Fibroblast of upper back skin (primary cell): ENCODE data around the gene IL9.

Experiments
- DNase-seq: peaks from one replicate; pipeline ENCODE4 v3.0.0-alpha.2; 2013

Gene IL9

DNA sequence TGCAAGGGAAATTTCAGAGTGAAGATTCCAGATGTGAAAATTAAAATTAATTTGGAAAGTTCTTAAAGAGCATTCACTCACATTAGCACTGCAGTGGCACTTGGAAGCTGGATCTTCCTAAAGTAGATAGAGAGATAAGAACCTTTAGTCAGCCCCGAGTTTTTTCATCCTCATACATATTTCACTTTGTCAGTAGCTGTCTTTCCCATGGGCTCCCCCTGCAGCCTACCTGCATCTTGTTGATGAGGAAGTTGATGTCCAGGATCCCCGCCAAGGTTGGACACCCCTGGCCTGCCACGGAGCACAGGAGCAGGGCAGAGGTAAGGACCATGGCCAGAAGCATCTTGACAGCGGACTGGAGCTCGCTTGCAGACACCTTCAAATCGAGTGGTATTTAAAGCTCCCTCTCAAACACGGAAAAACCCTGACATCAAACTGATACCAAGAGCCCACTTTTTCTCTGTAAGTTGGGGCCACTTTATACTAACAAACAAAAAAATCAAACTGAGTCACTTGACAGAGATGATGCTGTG, at the start of gene IL9:
Gene IL9 (minus strand): TSS at position 368 of the 533 bp plus-strand sequence. CDS start 25 bp downstream, at position 343.
- no peak for DNase-seq

DNA sequence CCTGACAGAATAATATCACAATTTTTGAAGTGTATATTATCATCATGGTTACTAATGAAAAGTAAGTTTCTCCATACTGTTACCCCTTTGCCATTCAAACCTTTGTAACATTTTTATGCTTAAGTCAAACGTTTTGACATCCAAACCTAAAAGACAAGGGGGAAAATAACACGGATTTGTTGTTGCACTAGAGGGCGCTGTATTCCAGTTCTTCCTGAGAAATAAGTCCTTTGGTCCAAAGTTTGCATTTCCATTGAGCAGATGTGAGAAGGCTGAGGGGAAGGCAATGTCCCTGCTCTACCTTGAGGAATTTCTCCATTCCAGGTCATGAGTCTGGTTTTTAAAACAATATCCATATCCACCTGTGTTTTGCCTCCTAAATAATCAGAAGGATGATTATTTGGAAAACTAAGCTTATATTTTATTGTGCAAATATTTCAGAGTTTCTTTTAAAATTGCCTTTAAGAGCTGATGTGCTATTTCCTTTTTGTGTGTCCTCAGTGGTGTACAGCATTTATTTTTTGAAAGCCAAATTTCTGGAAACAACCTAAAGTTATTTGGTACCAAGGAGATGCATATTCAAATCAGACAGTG, 49.4 kb upstream of the IL9 start:
- peak; percentile 89 for DNase-seq

DNA sequence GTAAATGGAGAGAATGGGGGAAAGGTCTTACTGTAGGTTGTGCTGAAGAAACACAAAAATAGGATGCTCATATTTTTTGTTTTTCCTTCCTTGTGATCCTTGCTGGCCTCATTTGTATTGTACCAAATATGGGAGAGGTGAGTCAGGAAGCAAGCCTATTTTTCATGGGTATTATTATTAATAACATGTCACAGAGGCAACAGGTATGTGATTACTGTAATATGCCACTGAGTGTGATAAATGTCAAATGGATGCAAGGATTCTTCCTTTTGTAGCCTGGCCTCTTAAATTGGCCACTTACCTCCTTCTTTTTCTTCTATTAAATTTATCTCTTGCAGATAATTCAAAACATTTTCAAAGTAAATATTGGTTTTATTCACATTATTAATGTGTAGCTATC, 48.9 kb upstream of the IL9 start:
- DNase-seq = no peak

DNA sequence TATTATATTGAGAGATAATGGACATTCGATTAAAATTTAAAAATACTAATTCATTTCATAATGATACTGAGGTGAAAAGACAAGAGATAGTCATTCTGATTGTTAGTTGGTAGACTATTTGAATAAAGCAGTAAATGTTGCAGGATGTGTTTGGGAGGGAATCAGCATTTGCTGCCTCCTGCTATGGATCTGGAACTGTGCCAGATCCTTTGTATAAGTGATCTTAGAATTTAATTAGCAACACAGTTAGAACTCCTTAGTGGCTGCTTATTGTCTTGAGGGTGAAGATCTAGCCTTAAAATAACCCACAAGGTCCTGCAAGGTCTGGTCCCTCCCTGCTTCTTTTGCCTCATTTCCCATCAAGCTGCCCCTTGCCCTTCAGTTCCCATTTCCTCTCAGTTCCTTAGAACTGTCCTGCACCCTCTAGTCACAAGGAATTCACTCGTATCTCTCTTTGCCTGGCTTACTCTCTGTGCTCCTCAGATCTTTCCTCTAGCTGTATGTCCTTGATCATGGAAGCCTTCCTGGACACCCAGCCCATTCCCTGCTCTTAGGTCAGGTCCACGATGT, 46.6 kb upstream of the IL9 start:
- no peak for DNase-seq

DNA sequence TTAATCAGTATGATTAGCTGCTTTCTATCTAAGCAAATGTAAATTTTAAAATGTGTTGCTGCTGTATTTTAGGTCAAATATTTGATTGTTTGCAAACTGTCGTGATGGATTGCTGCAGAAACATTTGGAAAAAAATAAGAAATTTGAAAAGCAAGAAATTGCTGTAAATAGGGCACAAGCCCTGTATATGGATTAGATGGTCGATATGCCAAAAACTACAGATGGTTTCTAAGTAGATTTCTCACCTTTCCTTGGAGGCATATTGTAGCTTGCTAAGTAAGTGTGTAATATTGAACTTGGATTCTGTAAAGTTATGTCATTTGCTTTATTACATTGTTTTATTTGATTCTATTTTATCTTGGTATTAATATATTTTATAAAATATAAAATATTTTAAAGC, 46.1 kb upstream of the IL9 start:
- no peak for DNase-seq

DNA sequence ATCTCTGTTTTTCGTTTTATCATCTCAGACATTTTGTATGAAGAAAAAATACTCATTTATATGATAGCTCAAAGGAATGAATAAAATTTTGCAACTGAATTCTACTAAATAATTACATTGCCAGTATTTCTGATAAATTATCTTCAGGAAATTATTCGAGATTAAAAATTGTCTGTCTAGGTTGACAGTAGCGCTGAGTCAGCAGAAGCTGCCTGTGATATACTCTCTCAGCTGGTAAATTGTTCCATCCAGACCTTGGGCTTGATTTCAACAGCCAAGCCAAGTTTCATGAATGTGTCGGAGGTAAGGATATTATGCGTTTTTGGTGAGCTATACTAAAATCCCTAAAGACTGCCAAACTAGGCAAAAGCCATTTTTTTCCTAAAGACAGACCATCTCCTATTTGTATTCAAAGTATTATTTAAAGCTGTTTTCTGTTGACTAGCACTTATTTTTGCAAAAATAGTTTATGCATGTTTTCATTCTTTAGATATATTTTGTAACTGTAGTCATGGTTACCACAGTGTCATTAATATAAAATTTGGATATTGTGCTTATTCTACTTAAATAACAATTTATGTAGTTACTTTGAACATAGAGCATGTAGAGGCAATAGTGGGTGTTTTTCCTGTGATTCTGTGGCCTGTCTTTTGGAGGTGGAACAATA, 41.7 kb upstream of the IL9 start:
- no peak for DNase-seq

DNA sequence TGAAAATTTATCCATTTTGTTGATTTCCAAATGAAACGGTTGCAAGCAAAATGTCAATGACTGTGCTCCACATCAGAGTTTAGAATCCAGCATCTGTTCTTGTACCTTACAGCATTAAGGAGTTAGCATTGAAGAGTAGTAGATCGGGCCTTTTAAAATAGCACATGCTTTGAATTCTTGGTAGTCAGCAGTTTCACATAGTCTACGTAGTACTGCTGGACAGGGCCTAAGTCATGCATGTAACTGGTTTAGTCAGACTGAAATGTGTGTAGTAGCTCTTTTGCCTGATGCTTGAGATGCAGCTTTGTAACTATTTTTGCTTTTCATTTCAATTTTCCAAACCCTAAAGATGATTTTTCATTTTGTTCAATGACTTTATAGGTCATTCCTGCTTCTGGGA, 39.3 kb upstream of the IL9 start:
- peak; percentile 47 for DNase-seq

DNA sequence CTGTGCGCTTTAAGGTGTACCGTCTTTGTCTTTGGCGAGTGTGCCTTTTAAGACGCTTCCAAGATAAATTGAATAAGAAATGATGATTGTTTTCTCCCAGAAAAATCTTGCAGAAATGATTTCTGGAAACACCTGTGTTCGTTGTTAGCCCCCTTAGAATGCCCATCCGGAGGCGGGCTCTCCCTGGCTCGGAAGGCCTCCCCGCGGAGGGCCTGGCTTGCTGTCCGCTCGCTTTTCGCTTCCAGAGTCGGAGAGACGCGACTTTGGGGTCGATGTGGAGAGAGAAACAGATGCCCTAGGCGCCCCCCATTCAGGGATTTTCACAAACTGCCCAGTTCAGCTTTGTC, 35.3 kb upstream of the IL9 start:
- DNase-seq = no peak

DNA sequence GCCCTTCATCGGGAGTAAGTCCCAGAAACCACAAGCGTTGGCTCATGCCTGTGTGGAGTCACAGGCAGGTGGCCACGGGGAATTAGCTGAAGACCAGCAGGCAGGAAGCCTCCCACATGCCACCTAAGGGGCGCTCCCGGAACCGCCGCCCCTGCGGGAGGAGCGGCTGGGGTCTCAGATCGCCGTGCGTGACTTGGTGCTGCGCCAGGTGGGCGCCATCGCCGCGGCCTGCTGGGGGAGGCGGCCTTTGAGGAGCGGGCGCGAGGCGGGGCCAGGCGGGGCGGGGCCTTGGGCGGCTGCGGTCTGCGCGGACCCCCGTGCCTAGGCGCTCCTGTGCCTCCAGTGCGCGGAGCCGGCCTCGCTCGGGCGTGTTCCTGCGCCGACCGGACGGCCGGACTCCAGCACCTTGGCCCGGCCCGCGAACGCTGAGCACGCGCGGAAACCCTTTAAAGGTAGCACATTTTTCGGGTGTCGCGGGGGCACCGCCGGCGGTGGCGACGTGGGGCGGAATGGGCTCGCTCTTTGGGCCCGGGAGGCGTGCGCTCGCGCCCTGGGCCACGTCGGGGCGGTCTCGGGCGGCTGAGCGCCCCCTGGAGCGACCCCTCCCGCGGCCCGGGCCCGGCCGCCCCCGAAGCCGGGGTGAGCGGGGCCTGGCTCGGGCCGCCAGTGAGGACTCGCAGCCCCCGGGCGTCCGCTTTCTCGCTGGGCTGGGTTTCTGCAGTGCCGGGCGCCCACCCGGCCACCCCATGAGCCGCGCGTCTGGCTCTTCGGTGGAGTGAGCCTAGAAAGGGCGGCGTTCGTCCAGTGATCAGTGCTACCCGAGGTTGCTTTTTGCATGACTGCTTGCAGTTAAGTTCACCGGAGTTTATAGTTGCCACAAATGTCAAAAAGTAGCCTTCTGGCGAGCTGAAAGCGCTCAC, 34.6 kb upstream of the IL9 start:
- no peak for DNase-seq

DNA sequence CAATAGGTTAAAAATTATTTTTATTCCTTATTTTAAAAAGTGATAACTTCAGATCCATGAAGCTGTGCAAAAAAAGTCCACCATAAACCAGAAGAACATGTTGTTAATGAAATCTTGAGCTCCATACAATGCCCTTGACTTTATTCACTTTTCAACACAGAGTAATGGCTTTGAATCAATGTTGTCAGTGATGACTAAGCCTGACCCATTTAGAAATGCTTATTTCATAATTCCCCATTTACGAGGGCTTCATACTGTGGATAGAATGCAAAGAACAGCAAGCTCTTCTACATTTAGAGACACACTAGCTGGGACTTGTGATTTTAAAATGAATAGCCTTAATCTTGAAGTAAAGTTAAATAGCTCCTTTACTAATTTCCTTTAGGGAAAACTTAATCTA, 25.7 kb upstream of the IL9 start:
- peak; percentile 39 for DNase-seq

DNA sequence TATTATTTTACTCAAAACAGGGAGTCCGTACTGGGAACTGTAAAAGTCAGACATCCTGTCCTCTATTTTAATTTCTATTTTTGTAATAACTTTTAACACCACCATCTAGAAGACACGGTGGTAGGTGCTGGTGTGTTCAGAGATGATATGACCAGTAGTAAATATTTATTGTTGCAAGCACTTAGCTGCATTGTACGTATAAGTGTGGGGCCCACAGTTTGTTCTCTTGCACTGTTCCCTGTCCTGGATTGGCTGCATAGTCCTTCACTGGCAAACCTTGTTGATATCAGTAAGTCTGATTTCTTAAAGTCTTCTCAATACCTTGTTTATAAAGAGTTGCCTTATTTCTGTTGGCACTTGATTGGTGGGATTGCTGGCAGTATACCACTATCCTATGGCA, 24.6 kb upstream of the IL9 start:
- DNase-seq = no peak

DNA sequence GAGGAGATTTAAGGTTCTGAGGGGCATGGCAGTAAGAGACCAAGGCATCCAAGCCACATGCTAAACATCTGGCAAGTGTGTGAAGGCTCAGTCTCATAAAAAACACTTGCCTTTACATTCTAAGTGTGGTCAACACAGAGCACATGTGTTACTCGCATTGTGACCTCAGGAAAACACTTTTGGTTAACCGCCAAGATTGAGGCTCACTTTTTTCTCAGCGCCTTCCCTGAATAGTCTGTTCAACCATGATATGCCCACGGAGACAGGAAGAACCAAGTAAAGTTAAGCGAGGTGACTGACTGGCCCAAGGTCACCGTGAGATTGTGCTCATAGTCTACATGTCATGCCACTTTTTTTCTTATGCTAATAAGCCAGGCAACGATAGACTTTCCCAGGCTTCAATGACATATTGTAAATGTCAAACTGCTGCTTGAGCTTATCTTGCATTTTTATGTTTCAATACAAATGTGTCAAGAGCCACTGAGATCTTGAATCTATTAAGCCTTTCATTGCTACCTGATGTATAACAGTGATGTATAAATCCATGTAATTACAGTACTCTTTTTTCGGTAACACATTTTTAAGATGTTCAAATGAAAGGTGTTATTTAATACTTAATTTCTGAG, 21.1 kb upstream of the IL9 start:
- no peak for DNase-seq

DNA sequence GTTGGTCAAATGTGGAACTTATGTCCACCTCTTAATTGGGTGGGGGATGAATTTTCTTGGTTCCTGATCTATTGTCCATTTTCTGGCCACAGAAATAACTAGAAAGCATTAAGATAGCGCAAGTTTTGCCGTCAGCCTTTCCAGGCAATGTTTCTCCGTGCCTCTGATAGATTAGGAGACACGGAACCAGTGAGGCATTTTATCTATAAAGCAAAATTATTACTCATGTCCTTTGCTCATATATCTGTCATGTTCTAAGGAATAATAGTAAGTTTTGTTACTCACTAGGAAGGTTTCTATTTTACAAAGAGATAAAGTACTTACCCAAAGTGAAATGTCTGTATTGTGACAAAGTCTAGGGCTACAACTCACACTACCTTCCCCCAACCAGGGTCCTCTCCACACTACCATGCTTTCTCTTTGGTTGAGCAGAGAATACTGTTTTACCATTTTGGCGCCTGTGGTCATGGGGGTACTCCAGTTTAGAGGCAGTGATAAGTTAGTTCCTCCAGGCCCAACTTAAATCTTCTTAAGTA, 19.9 kb upstream of the IL9 start:
- no peak for DNase-seq

DNA sequence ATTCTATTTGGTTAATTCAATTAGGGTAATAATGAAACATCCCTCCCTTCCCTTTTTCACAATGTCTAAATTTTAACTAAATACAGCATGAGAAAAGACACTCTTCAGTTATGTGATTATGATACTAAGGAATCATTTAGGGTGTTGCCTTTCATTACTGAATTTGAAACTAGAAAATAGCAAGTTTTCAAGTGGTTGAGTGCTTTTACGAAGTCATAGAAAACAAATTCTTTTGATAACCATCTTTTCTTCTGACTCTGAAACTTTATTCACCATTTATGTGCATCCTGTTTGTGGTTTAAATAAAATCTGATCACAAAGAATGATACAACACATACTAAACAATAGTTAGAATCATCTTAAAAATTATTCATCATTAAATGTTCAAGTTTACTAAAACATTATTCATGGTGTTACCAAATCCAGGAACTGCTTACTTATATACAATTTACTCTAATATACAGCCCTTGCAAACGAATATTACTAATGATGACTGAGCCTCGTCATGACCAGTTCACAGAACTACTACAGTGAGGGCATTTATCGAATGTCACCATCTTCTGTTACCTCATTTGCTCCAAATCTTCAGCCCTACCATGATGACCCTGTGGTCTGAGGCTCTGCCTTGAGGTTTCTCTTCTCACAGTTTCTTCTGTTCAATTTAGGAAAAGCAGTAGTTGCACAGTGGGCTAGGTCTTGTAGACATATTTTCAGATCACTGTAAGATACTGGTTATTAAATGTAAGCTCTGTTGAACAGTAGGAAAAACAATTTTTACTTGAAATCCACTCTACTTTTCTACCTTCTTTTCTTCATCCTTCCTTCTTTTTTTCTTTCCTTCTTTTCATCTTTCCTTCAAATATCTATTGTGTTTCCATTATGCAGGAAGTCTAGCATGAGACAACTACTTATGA, 18.3 kb upstream of the IL9 start:
- DNase-seq = no peak

DNA sequence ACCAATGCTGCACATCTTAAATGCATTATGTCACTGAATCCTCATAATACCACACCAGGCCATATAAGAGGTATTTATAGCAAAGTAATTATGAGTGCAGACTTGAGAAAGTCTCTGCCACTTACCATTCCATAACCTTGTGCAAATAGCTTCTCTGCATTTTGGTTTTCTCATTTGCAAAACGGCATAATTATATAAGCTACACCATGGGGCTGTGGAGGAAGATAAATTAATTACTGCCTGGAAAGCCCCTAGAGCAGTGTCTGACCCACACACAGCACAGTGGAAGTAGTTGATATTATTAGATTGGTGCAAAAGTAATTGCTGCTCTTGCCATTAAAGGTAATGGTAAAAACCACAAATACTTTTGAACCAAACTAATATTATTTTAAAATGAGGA, 9.5 kb upstream of the IL9 start:
- DNase-seq = no peak

DNA sequence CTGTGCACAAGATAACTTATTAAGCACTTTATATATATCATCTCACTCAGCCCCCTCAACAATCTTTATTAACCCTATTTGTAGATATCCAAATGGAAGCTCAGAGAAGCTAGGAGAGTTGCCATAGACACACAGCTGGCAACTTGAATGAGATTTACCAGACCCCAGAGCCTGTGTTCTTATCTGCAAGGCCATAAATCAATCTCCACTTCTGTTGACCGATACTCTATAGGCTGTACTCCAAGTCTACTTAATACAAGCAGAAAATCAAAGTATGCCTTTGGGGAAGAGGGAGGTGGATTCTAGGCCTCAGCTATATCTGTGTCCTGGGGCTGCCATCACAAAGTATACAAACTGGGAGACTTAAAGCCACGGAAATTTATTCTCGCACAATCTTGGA, 6.0 kb upstream of the IL9 start:
- no peak for DNase-seq

DNA sequence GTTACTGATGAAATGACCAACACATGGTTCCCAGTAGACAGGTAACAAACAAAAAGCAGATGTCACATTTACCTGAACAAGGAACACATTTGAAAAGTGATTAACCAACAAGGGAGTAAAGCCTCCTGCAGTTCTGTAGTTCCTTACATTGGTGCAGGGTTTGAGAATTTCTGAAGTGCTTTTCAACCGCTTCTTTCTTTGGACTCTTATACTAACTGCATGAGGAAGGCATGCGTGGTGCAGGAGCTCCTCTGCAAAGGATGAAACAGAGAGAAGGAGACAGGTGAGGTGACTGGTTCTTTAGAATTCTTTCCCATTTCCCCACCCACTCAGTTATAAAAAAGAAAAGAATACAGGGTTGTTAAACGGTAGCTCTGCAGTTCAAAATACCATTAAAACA, 4.6 kb upstream of the IL9 start:
- no peak for DNase-seq

DNA sequence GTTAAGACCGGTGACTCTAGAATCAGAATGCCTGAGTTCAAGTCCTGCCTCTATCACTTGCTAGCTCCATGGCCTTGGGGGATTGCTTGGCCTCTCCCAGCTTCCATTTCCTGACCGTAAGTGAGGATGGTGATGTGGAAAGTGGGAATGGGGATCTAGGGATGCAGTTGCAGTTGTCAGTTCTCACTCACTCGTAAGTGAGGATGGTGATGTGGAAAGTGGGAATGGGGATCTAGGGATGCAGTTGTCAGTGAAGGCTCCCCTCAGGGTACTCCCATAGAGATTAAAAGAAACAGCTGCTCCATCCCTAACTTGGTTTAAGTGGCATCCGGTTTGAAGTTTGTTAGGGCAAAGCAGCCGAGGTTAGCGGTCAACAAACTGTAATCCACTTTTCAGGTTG, 3.0 kb upstream of the IL9 start:
- no peak for DNase-seq

DNA sequence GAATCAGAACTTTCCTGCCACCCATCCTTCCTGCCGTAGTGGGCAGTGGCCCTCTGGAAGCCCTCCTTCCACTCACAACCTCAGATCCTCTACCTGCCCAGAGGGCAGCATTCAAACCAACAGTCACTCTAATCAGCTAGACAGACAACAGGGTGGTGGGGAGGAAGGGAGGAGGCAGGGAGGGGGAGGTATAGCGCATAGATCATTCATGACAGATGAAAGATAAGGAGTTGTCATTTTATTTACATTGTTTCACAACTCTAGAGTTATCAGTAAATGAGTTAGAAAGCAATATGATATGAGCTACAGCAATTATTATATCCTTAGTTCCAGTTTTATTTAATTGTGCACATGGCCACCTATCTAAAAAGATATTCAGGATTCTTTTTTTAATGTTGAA, 852 bp downstream of the IL9 start:
- no peak for DNase-seq

DNA sequence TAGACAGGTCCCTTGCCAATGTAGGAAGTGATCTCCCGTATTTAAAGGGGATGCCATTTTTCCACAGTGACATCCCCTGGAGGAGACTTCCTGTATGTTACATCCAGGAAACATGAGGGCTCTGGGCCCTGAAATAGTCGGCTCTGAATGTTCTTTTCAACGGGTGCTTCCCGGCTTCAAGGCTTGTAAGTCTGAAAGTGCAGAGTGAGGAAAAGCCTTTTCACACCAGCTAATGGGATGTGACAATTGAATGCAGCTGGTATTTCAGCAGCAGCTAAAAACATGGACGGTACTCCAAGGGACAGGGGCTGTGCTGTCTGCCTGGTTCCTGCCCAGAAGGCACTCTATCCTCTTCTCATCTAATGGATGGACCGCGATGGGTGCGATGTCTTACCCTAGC, 1.4 kb downstream of the IL9 start:
- no peak for DNase-seq

DNA sequence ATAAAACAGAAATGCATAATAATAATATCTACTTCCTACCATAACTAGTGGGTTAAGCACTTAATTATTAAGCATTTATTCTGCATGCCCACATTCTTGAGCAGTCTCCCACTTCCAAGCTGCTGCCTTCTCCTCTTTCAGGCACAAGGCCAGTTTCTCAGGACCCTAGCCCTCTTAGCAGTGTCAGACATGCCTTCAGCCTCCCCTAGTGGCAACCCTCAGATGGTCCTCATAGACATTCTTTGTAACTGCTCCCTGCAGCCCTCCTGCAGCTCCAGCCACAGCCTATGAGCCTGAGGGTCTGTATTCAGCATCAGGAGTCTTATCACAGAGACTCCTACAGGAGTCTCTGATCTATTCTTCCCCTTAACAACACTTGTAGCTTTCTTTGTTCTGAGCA, 3.9 kb downstream of the IL9 start:
- DNase-seq = no peak

DNA sequence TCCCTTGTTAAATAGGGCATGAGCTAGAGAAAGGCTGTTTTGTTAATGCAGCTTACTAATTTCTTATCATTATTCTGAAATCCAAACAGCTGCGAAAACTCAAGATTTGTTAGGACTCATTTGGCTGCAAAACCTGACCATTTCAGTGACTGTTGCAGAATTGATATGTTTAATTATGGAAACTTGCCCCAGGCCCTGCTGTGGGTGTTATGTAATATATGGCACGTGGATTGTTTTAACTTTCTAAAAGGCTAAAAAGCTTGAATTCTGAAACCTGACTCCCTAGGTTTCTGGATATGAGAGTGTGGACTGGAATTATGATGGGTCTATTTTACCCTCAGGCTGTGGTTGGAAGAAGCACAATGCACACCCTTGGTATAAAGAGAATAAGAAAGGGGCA, 4.4 kb downstream of the IL9 start:
- no peak for DNase-seq
